WERI-Rb-1 (cell line): Measurements from ENCODE around the gene MED14.

Source experiments
- DNase-seq: peaks from one replicate; pipeline ENCODE4 v3.0.0-alpha.2; 2020
- H3K27ac ChIP-seq: fragments of 250-450 bp; sonication (Bioruptor Pico); 2 replicates; pipeline ENCODE4 v1.5.1; 2020; ENCODE audit warnings: mild to moderate bottlenecking, moderate library complexity
- H3K27me3 ChIP-seq: fragments of 250-450 bp; sonication (Bioruptor Pico); 2 replicates; pipeline ENCODE4 v1.5.1; 2021; ENCODE audit warnings: mild to moderate bottlenecking, low read depth, moderate library complexity; ENCODE audit not compliant: insufficient read depth, severe bottlenecking
- H3K36me3 ChIP-seq: fragments of 250-450 bp; sonication (Bioruptor Pico); 2 replicates; pipeline ENCODE4 v1.5.1; 2020; ENCODE audit warnings: mild to moderate bottlenecking, moderate library complexity
- H3K4me3 ChIP-seq: 2 replicates; pipeline ENCODE4 v1.5.1; 2011; ENCODE audit warnings: low read depth, mild to moderate bottlenecking, control low read depth, low read length
- H3K9me3 ChIP-seq: fragments of 250-450 bp; sonication (Bioruptor Pico); 2 replicates; pipeline ENCODE4 v1.5.1; 2021; ENCODE audit warnings: mild to moderate bottlenecking, moderate library complexity; ENCODE audit not compliant: severe bottlenecking
- TF ChIP-seq, protein P1 (sequence below): IDR thresholded peaks from 2 replicates; pipeline ENCODE4 v1.5.1; 2011; ENCODE audit warnings: low read depth, mild to moderate bottlenecking, control low read depth, inconsistent platforms, low read length

Gene MED14

DNA sequence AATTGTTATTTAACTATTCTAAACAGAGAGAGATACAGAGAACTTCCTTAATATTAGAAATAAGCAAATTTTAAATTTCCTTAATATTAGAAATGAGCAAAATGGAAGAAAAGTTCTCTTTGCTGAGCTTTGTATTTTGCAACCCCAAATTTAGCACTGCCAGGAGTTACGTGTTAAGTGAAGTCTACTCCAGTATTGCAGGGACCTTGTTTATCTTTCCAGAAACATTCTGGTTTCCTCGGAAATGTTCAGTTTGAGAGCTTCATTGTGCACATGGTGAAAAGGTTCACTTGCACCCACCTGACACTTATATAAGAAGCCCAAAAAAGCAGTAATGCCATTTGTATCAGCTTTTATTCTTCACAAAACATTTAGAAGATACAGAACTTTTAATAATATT lies 81.8 kb downstream of the MED14 start:
- peaks cover 41% of the 10 kb centered on the region for H3K36me3 ChIP-seq
- H3K27ac ChIP-seq = no peak overlapping the region
- no peak for DNase-seq
- no peaks in the 10 kb centered on the region for H3K27me3 ChIP-seq
- H3K4me3 ChIP-seq = no peak overlapping the region
- TF ChIP-seq, protein P1, sequence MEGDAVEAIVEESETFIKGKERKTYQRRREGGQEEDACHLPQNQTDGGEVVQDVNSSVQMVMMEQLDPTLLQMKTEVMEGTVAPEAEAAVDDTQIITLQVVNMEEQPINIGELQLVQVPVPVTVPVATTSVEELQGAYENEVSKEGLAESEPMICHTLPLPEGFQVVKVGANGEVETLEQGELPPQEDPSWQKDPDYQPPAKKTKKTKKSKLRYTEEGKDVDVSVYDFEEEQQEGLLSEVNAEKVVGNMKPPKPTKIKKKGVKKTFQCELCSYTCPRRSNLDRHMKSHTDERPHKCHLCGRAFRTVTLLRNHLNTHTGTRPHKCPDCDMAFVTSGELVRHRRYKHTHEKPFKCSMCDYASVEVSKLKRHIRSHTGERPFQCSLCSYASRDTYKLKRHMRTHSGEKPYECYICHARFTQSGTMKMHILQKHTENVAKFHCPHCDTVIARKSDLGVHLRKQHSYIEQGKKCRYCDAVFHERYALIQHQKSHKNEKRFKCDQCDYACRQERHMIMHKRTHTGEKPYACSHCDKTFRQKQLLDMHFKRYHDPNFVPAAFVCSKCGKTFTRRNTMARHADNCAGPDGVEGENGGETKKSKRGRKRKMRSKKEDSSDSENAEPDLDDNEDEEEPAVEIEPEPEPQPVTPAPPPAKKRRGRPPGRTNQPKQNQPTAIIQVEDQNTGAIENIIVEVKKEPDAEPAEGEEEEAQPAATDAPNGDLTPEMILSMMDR = no peak
- no peaks in the 10 kb centered on the region for H3K9me3 ChIP-seq

DNA sequence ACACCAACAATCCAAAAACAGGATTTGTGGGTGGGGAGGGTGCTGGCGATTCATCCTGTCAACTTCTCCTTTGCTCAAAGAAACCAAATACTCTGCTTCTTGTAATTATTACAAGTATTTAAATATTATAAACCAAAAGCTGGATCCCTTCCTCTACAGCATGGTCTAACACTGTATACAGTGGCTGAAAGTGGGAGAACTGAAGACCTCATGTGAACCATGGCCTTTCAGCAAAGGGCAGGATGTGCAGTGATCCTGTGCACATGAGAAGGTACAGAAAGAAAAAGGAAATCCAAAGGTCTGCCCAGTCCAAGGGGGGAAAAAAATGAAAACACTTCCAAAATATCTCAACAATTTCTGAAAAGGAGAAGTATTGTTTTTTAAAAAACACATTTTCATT lies 82.7 kb downstream of the MED14 start:
- Histone ChIP-seq H3K36me3 (peaks cover 41% of the 10 kb centered on the region), H3K9me3 (no peaks in the 10 kb centered on the region), H3K27ac (no peak overlapping the region), H3K4me3 (no peak overlapping the region), H3K27me3 (no peaks in the 10 kb centered on the region)
- TF ChIP-seq, protein P1 = no peak
- no peak for DNase-seq

DNA sequence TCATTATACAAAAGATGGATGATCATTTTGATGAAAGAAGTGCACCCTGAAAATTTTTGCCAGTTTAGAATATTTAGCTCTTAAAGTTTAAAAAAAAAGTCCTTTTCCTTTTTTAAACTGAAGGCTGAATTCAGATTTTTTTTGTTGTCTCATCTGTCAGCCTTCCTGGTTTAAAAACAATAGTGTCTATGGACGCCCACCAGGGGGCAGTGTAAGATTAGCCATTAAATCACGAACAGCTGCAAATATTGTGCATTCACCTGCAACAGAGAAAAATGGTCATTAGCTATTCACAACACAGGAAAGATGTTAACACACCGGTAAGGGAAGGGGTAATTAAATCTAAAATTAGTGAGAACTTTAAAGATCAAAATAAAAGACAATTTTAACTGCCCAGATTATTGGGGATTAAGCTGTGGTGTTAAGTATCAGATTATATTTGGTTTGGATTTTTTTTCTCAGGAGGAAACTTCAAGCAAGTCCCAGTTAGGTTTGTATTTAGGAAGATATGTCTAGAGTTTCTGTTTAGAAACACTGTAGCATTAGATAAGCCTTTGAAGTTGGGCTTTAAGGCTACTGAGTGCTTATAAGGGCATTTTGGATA lies 83.6 kb downstream of the MED14 start:
- DNase-seq = peak; percentile 63
- no peak overlapping the region for H3K4me3 ChIP-seq
- H3K27me3 ChIP-seq = no peaks in the 10 kb centered on the region
- H3K27ac ChIP-seq = no peak overlapping the region
- peaks cover 35% of the 10 kb centered on the region for H3K36me3 ChIP-seq
- H3K9me3 ChIP-seq = no peaks in the 10 kb centered on the region
- TF ChIP-seq, protein P1 = peak; percentile 48; the same call in 1 of the 2 replicates

DNA sequence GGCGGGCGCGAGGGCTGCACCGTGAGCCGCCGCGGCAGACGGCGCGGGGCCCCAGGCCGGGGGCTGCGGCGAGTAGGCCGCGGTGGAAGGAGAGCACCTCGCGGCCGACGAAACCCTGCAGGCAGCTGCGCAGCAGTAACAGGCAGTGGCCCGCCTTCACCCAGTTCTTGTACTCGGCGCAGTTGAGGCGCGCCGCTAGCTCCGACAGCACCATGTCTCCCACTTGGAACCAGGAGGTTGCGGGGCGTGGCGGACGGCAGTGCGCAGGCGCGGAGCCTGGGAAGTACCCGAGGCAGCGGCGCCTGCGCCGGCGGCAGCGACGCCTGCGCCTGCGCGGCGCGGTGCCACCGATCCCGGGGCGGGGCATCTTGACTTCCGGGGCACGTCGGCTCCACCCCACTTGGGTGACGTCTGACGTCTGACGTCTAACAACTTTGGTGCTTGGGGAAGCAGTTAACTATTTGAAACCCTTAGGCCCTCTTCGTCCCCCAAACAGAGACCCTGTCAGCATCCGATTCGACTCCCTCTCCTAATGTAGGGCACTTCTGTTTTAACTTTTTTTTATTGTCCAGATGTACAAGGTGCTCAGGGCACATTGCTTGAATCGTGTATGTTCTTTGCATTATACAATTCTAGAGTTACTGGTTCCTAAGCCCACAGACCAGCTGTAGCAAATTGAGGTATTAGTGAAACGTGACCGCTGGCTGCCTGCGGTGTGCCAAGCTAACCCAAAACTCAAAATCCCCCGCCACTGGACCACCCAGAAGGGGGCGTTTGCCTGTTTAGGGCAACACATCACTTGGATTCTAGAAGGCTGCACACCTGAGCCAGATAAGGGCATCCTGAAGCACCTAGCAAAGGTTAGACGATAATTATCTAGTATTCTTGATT lies 87.8 kb downstream of the MED14 start, which contains the start of gene CXorf38:
Gene CXorf38 (minus strand): TSS at position 255 of the 891 bp plus-strand sequence. CDS start 41 bp downstream, at position 214.
- H3K27me3 ChIP-seq = no peaks in the 10 kb centered on the region
- TF ChIP-seq, protein P1 = 0 out of 2 replicates have a peak, but pooled peaks have one; percentile 21
- peak within 1 kb of the TSS; percentile 69 for H3K27ac ChIP-seq
- DNase-seq = peak; percentile 95
- H3K9me3 ChIP-seq = no peaks in the 10 kb centered on the region
- H3K36me3 ChIP-seq = peaks cover 18% of the 10 kb centered on the region
- H3K4me3 ChIP-seq = peak within 1 kb of the TSS; percentile 51

DNA sequence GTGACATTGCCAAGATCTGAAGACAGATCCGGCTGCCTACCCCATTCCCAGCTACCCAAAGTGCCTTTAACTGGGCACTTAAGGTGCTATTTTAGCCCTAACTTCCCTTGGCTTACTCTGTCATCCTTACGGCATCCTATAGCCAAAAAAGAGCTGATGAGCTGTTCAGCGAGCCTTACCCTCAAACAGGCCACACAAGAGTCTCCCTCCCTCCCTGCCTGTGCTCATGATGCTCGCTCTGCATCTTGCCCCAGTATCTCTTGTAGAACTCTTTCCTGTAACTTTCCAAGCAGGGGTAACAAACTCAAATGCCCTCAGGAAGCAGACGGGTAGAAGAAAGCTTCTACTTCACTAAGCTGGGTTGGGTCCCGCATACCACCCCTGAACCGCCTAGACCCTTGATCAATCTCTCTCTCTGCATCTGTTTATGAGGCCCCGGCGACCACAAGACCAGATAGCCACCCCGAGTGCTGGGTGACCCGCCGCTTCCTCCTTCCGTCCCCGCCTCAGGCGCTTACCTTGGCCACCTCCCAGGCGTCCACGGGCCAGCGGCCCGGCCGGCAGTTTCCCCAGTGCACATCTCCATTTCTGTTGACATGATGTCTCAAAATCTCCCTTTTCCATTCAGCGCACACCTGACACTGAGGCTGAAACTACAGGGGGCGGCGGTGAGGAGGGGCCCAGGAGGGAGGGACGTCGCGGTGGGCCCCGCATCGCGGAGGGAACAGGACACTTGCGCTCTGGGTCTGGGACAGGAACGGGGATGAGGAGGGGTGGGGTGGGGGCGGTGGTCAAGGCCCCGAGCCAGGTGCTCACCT lies 88.6 kb downstream of the MED14 start:
- Histone ChIP-seq H3K27ac (peak overlapping the region; percentile 69), H3K4me3 (peak overlapping the region; percentile 51), H3K27me3 (no peaks in the 10 kb centered on the region), H3K36me3 (peaks cover 19% of the 10 kb centered on the region), H3K9me3 (no peaks in the 10 kb centered on the region)
- TF ChIP-seq, protein P1 = no peak
- peak; percentile 23 for DNase-seq
